ENCODE data around the gene KITLG. TPM values are rescaled to one million over a fixed set of nuclear protein-coding genes. Genes with fewer than 3 reads are reported as not detected.

The KITLG gene
- total RNA-seq, 1 experiment from 2014 or later, result 570 TPM

- Histone ChIP-seq H3K27ac (ENCODE audit: low read depth, low read length) (no peak overlapping the region), H3K36me3 (ENCODE audit: control insufficient read depth in 1 of 2, insufficient read depth in 2 of 2, low read length in 2 of 2) (no peaks in the 10 kb centered on the region), H4K20me1 (ENCODE audit: insufficient read depth) (no peaks in the 10 kb centered on the region), H3K27me3 (ENCODE audit: insufficient read depth, low read length) (no peaks in the 10 kb centered on the region), H3K79me2 (ENCODE audit: insufficient read depth, low read length) (no peaks in the 10 kb centered on the region), H2AFZ (ENCODE audit: low read depth, low read length, poor library complexity, severe bottlenecking) (no peak overlapping the region), H3K4me1 (ENCODE audit: control insufficient read depth in 1 of 2, insufficient read depth in 2 of 2, low read length in 2 of 2) (no peaks in the 10 kb centered on the region), H3K4me3 (replicated peaks in 1 of 2; ENCODE audit: low read depth in 1 of 2, low read length in 2 of 2) (no peak overlapping the region), H3K9ac (ENCODE audit: low read length) (no peak overlapping the region), H3K9me2 (ENCODE audit: insufficient read depth) (no peaks in the 10 kb centered on the region), H3K4me2 (ENCODE audit: low read length) (no peak overlapping the region), H3K9me3 (ENCODE audit: control insufficient read depth in 1 of 2, insufficient read depth in 1 of 2, low read depth in 1 of 2, low read length in 2 of 2) (no peaks in the 10 kb centered on the region)
- ATAC-seq (no peak), DNase-seq (ENCODE audit: low read depth, low spot score) (no peak)
- RAD21 ChIA-PET (ENCODE audit: low non-redundant PET in 1 of 2, low total read pairs in 2 of 2, uncharacterized antibody in 2 of 2, unreplicated experiment in 2 of 2), result no interaction called here
- POLR2A ChIA-PET, result no interaction called here
- TF ChIP-seq REST (IDR thresholded peaks at IDR 0.05; ENCODE audit: low read depth), result no peak
- no peak for TF ChIP-seq TCF7L2 (IDR thresholded peaks at IDR 0.05; ENCODE audit: borderline replicate concordance, extremely low read depth, insufficient read depth, insufficient read length)
- no peak for TF ChIP-seq CBX3 (IDR thresholded peaks at IDR 0.05; ENCODE audit: low read depth)
- TF ChIP-seq MAX (IDR thresholded peaks at IDR 0.05), result no peak
- no peak for TF ChIP-seq CEBPB (IDR thresholded peaks at IDR 0.05; ENCODE audit: low read depth)
- CTCF ChIA-PET, result no interaction called here
- intact Hi-C loops (cut with micrococcal nuclease), result no loop called here
- no TSS peak for BruUV-seq (replicated peaks)
These were observed 135.8 kb downstream of the KITLG start for GRCh38 chr12:88444481-88444880.

All from HCT116 (cell line).